ENCODE measurements around the gene LACTB.

The LACTB gene

DNA sequence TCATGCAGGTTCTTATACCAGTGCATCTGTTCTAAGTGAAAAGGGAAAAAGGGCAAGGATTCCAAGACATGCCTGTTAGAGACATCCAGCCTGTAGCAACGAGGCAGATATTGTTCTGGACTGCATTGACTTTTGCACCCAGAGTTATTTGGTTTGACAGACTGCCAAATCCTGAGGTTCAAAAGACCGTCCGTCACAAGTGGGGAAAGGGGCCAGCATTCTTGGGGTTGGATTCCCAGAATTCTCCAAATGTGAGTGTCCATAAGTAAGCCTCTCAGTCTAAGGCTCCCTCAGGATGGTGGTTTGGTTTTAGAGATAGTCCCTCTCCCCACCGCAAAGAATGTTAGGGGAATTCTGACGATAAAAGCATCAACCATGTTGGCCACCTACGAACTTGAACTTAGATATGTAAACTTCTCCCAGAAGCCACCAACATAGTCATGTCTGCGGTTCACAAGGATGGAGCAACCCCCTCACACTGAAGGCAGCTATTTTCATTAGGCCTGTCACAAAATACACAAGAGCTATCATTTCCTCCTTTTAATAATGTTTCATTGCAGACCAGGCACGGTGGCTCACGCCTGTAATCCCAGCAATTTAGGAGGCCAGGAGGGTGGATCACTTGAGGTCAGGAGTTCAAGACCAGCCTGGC lies 13.6 kb upstream of the LACTB start:
- DNase-seq (ENCODE audit: extremely low spot score) = no peak

DNA sequence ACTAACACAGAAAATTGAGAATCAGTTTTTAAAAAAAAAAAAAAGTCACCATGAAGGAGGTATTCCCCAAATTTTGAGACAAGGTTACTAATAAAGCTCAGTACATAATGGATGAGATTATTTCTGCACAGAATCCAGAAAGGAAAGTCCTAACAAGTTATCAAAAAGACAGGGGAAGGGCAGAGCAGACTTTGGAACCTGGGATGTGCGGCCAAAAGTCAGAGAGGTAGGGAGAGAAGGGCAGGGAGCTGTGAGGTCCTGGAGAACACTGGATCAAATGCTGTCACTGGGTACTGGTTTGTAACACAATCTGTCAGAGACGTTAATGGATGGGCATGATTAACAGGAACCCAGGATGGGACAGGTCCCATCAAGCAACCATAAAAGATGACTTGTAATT lies 12.2 kb upstream of the LACTB start:
- ChIA-PET POLR2A (no interaction called here), CTCF (no interaction called here)
- DNase-seq (ENCODE audit: extremely low spot score) = no peak
- TF ChIP-seq FOXM1 (IDR thresholded peaks at IDR 0.05; ENCODE audit: borderline replicate concordance) (no peak), HDGF (IDR thresholded peaks at IDR 0.05; ENCODE audit: borderline replicate concordance) (no peak), CTBP1 (IDR thresholded peaks at IDR 0.05; ENCODE audit: borderline replicate concordance) (no peak)

More for the DNA sequence above, 13.6 kb upstream of the LACTB start:
- ChIA-PET POLR2A (no interaction called here), CTCF (no interaction called here)
- TF ChIP-seq ZNF384 (IDR thresholded peaks at IDR 0.05) = no peak
- TF ChIP-seq HDGF (IDR thresholded peaks at IDR 0.05; ENCODE audit: borderline replicate concordance) = no peak
- no peak for TF ChIP-seq SP1 (IDR thresholded peaks at IDR 0.05)

GRCh38 chr15:63109920-63110319 lies 11.7 kb upstream of the LACTB start:
- ChIA-PET CTCF (no interaction called here), POLR2A (no interaction called here)
- no peak for DNase-seq (ENCODE audit: extremely low spot score)
- no peak for TF ChIP-seq ZNF384 (IDR thresholded peaks at IDR 0.05)
- TF ChIP-seq, protein P1, sequence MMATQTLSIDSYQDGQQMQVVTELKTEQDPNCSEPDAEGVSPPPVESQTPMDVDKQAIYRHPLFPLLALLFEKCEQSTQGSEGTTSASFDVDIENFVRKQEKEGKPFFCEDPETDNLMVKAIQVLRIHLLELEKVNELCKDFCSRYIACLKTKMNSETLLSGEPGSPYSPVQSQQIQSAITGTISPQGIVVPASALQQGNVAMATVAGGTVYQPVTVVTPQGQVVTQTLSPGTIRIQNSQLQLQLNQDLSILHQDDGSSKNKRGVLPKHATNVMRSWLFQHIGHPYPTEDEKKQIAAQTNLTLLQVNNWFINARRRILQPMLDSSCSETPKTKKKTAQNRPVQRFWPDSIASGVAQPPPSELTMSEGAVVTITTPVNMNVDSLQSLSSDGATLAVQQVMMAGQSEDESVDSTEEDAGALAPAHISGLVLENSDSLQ (IDR thresholded peaks at IDR 0.05) = no peak
- no peak for TF ChIP-seq HDGF (IDR thresholded peaks at IDR 0.05; ENCODE audit: borderline replicate concordance)
- TF ChIP-seq SUZ12 (IDR thresholded peaks at IDR 0.05) = no peak
- TF ChIP-seq SP1 (IDR thresholded peaks at IDR 0.05) = no peak
- no peak for TF ChIP-seq FOXA1 (IDR thresholded peaks at IDR 0.05)
- no peak for TF ChIP-seq ARNT (IDR thresholded peaks at IDR 0.05)
- no peak for TF ChIP-seq TARDBP (IDR thresholded peaks at IDR 0.05)
- TF ChIP-seq LEF1 (IDR thresholded peaks at IDR 0.05; ENCODE audit: borderline replicate concordance) = no peak
- no peak for TF ChIP-seq NFRKB (IDR thresholded peaks at IDR 0.05)
- no peak for TF ChIP-seq BHLHE40 (IDR thresholded peaks at IDR 0.05; ENCODE audit: borderline replicate concordance)
- no peak for TF ChIP-seq CTBP1 (IDR thresholded peaks at IDR 0.05; ENCODE audit: borderline replicate concordance)
- no peak for TF ChIP-seq L3MBTL2 (conservative IDR thresholded peaks at IDR 0.05)

- ChIA-PET CTCF (no interaction called here), POLR2A (no interaction called here)
- TF ChIP-seq ELF4 (IDR thresholded peaks at IDR 0.05) = no peak
- no peak for TF ChIP-seq FOXK2 (IDR thresholded peaks at IDR 0.05)
- TF ChIP-seq, protein P1 (IDR thresholded peaks at IDR 0.05) = no peak
- no peak for TF ChIP-seq SP1 (IDR thresholded peaks at IDR 0.05)
- TF ChIP-seq FOXM1 (IDR thresholded peaks at IDR 0.05; ENCODE audit: borderline replicate concordance) = no peak
- TF ChIP-seq HDGF (IDR thresholded peaks at IDR 0.05; ENCODE audit: borderline replicate concordance) = no peak
- TF ChIP-seq NFRKB (IDR thresholded peaks at IDR 0.05) = no peak
- no peak for DNase-seq (ENCODE audit: extremely low spot score)
Observed at GRCh38 chr15:63110428-63111026, 11.1 kb upstream of the LACTB start.

- no peak for DNase-seq (ENCODE audit: extremely low spot score)
- POLR2A ChIA-PET = no interaction called here
- TF ChIP-seq, protein P1 (IDR thresholded peaks at IDR 0.05) = no peak
- TF ChIP-seq ZNF384 (IDR thresholded peaks at IDR 0.05) = no peak
- TF ChIP-seq BHLHE40 (IDR thresholded peaks at IDR 0.05; ENCODE audit: borderline replicate concordance) = no peak
- no peak for TF ChIP-seq SUZ12 (IDR thresholded peaks at IDR 0.05)
- CTCF ChIA-PET = no interaction called here
Observed at GRCh38 chr15:63111481-63111880, 10.2 kb upstream of the LACTB start.

DNA sequence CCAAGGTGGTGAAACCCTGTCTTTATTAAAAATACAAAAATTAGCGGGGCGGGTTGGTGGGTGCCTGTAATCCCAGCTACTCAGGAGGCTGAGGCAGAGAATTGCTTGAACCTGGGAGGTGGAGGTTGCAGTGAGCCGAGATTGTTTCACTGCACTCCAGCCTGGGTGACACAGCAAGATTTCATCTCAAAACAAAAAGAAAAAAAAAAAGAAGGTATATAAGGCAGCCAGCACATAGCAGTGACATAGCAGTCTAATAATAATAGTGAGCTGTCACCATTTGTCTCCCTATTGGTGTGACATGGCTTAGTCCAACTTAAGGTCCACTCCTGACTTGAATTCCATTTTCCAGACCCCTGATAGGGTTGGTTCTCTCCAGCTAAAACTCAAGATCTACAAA lies 8.8 kb upstream of the LACTB start:
- POLR2A ChIA-PET = no interaction called here
- no peak for DNase-seq (ENCODE audit: extremely low spot score)
- CTCF ChIA-PET = no interaction called here
- TF ChIP-seq HDGF (IDR thresholded peaks at IDR 0.05; ENCODE audit: borderline replicate concordance) = no peak
- TF ChIP-seq, protein P1 (IDR thresholded peaks at IDR 0.05) = no peak
- no peak for TF ChIP-seq L3MBTL2 (conservative IDR thresholded peaks at IDR 0.05)
- no peak for TF ChIP-seq FOXM1 (IDR thresholded peaks at IDR 0.05; ENCODE audit: borderline replicate concordance)
- TF ChIP-seq SP1 (IDR thresholded peaks at IDR 0.05) = no peak
- no peak for TF ChIP-seq ZNF384 (IDR thresholded peaks at IDR 0.05)
- no peak for TF ChIP-seq TARDBP (IDR thresholded peaks at IDR 0.05)
- TF ChIP-seq LEF1 (IDR thresholded peaks at IDR 0.05; ENCODE audit: borderline replicate concordance) = no peak
- TF ChIP-seq SUZ12 (IDR thresholded peaks at IDR 0.05) = no peak
- no peak for TF ChIP-seq FOXA1 (IDR thresholded peaks at IDR 0.05)
- no peak for TF ChIP-seq ARNT (IDR thresholded peaks at IDR 0.05)
- no peak for TF ChIP-seq CTBP1 (IDR thresholded peaks at IDR 0.05; ENCODE audit: borderline replicate concordance)
